Measurements from ENCODE around the gene SEMA4F.
A peak's percentile ranks its signal among the peaks of the same experiment; 100 is the strongest.
"Not testable (repeated sequence)": the region's sequence is repeated elsewhere in the genome, so short reads cannot be mapped to it uniquely, and the experiment has no call there.

The SEMA4F gene

DNA sequence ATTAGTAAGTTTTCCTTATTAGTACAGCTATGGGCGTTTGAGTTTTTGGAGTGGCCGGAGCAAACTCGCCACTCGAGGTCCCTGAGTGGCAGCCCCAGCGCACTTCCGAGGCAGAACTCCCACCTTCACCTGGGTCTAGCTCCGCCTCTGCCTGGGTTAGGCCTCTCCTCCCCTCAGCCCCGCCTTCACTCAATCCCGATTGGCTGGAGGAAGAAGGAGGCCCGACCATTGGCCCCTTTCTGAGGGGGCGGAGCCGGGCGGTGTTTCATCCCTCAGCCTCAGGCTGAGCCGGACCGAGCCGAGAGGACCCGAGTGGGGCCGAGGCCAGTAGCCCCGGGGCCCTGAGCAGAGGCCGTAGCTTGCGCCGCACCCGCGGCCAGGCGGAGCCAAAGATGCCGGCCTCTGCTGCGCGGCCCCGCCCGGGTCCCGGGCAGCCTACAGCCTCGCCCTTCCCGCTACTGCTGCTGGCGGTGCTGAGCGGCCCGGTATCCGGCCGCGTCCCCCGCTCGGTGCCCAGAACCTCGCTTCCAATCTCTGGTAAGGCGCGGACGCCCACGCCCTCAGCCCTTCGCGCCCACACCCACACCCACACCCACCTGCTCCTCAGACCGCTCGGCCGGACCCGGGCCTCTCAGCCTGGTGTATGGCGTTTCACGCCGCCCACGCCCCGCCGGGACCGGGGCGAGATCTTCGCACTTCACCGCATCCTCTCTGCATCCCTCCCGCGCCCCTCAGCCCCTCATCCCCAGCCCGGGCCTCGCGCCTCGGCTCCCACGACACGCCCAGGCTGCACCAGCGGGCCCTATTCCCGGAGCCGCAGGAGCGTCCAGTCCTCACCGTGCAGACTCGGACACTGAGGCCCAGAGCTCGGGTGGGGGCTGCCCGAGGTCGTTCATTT, at the start of gene SEMA4F:
SEMA4F (plus strand) TSS at position 263 of the 898 bp plus-strand sequence; CDS start at position 393, 130 bp downstream.
- DNase-seq (ENCODE audit: low read depth in 2 of 2) = peak; percentile 85 to 89

GRCh38 chr2:74606927-74607326, 47.1 kb upstream of the SEMA4F start:
- no peak for DNase-seq (ENCODE audit: low read depth in 2 of 2)

- DNase-seq (ENCODE audit: low read depth in 2 of 2) = no peak
Measured at GRCh38 chr2:74617122-74617521, 36.9 kb upstream of the SEMA4F start.

- no peak for DNase-seq (ENCODE audit: low read depth in 2 of 2)
Measured at GRCh38 chr2:74618410-74619083, 35.5 kb upstream of the SEMA4F start.

DNA sequence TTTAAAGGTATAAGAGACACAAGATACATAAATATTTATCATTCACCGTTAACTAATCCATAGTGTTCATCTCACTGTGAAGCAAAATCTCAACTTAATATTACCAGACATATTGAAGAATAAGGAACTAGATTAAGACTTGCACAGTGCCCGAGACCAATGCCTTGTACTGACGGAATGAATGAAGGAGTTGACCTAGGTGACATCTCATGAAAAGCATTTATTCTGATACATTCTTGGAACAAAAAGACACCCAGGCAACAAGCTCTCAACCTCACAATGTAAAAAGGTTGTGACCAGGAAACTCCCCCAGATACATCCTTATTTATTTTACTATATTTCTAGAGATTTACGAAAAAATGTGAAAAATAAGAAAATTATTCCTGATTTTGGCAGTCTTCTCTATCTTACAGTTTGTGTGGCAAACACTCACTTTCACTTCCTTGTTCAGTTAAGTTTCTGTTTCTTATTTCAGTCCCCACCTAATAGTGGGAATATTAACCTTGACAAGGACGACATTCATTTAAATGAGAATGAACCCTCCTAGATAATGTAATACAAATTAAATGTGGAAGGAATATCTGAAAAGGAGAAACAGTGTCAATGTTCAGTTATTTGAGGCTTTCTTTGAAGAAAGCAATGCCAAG, 34.3 kb upstream of the SEMA4F start:
- no peak for DNase-seq (ENCODE audit: low read depth in 2 of 2)

DNA sequence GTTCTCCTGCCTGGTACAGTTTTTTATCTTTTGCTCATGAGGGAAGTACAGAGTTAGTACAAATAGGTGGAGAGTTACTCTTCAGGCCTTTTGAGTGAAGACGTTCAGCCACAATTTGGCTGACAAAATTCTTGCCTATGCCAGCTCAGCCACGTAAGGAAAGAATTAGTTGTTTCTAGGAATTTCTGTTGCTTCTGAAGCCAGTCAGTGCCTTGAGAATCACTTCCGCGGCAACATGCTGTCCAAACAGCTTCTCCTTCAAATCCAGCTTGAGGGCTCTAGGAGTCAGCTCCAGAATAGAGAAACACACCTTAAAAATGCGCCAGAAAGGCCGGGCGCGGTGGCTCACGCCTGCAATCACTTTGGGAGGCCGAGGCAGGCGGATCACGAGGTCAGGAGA, 33.4 kb upstream of the SEMA4F start:
- no peak for DNase-seq (ENCODE audit: low read depth in 2 of 2)

GRCh38 chr2:74625658-74626425, 28.2 kb upstream of the SEMA4F start:
- no peak for DNase-seq (ENCODE audit: low read depth in 2 of 2)

- DNase-seq (ENCODE audit: low read depth in 2 of 2) = no peak
Measured at GRCh38 chr2:74628538-74629105, 25.4 kb upstream of the SEMA4F start.

- not testable (repeated sequence) for DNase-seq (ENCODE audit: low read depth in 2 of 2)
Measured at GRCh38 chr2:74630454-74630853, 23.6 kb upstream of the SEMA4F start.

- no peak for DNase-seq (ENCODE audit: low read depth in 2 of 2)
Measured at GRCh38 chr2:74632209-74632938, 21.7 kb upstream of the SEMA4F start.

DNA sequence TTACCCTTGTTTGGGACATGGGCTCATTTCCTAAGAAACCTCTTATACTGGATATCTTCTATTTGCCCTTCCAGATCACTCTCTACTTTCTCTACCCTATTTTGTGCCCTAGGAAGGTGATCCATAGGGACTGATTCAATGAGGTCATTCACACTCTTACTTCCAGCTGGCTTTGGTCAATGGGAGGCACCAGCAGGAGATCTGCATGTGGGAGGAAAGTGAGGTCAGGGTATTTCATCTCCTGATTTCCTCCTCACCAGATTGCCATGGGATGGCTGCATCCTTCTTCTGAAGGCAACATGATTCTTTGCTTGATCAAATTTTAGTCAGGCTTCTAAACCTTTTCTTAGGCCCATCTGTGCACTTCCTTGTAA, 21.1 kb upstream of the SEMA4F start:
- no peak for DNase-seq (ENCODE audit: low read depth in 2 of 2)

DNA sequence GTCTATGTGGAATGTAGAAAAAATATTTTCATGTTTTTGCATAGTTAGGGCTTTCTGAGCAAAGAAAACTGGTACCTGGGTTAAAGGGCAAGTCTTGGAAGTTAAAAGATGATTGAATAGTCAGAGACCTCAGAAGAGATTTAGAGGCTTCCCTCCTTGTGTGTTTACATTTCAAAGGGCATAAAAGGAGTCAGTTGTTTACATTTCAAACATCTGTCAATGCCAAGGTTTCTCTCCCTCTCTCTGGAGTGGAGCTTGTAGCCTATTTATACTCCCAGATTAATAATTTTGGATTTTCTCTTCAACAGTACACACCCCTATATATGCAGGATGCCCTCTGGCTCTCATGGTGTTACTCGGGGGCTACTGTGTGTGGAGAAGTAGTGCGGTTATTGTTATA, 14.5 kb upstream of the SEMA4F start:
- no peak for DNase-seq (ENCODE audit: low read depth in 2 of 2)

DNA sequence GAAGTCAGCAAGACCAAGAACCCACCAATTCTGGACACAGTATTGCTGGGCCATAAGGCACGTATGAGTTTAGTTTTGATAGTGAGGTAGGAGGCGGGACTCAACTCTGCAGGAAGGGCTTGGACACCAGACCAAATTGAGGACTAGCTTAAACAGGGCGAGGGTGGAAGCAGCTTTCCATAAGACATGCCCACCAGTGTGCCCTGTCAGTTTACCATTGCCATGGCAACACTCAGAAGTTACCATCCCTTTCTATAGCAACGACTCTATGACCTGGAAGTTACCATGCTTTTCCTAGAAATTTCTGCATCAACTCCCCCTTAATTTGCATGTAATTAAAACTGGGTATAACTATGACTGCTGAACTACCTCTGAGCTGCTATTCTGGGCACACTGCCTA, 8.7 kb upstream of the SEMA4F start:
- no peak for DNase-seq (ENCODE audit: low read depth in 2 of 2)

DNA sequence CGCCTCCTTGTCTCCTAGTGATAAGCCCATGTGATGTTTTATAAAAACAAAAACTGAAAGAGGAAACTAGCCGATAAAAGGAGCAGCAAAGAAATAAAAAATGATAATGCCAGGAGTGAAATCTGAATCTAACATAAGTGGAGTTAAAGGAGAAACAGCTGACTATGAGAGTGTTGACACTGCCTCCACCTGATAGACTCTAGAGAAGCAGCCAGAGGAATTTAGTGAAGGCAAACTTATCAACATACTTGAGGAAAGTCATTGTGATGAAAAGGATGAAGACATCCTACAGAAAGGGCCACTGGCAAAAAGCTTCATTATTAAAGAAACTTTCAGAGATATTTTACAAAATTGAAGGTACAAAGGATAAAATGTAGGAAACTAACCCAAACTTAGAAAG, 7.8 kb upstream of the SEMA4F start:
- DNase-seq (ENCODE audit: low read depth in 2 of 2) = no peak

- no peak for DNase-seq (ENCODE audit: low read depth in 2 of 2)
Measured at GRCh38 chr2:74646834-74647482, 7.1 kb upstream of the SEMA4F start.

- DNase-seq (ENCODE audit: low read depth in 2 of 2) = no peak
Measured at GRCh38 chr2:74648009-74648443, 6.0 kb upstream of the SEMA4F start, which contains the start of gene M1AP. TSS of gene M1AP (minus strand) at chr2:74648330. CDS start at chr2:74640275, 8,055 bp downstream.

DNA sequence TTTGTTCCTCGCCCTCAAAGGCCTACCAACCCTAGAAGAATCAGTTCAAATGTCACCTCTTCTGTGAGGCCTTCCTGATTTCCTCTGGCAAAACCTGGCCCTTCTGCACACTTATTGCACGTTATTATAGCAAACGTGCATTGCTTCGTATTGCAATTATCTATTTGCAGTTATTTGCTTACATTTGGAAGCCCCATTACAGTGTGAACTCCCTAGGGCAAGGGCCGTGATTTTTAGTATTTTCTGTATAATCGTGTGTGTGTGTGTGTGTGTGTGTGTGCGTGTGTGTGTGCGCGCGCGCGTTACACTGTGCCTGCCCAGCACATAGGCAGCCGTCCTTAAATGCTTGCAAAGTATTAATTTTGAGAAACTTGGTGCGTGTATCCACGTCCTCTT, 460 bp upstream of the SEMA4F start:
- DNase-seq (ENCODE audit: low read depth in 2 of 2) = no peak

- no peak for DNase-seq (ENCODE audit: low read depth in 2 of 2)
Measured at GRCh38 chr2:74655579-74655978, 1.5 kb downstream of the SEMA4F start.

- DNase-seq (ENCODE audit: low read depth in 2 of 2) = no peak
Measured at GRCh38 chr2:74658516-74658915, 4.5 kb downstream of the SEMA4F start.

- no peak for DNase-seq (ENCODE audit: low read depth in 2 of 2)
Measured at GRCh38 chr2:74659462-74659861, 5.4 kb downstream of the SEMA4F start.

Data from stimulated activated CD8-positive, alpha-beta memory T cell treated with anti-CD3 and anti-CD28 coated beads, Interleukin-2, amount 100 ng/mL, for 1 hour (primary cell).